Neuronal stem cell (in vitro differentiated cells): ENCODE results near the gene VPS9D1.

Experiments used
- DNase-seq: peaks from one replicate; pipeline ENCODE4 v3.0.0-alpha.2; 2013; ENCODE audit warnings: low spot score
- H2AFZ ChIP-seq: one replicate; pipeline ENCODE4 v1.6.1; 2013; ENCODE audit warnings: mild to moderate bottlenecking, low read length, inconsistent platforms
- H2AK5ac ChIP-seq: 2 replicates; pipeline ENCODE4 v1.6.1; 2013; ENCODE audit warnings: low read depth, mild to moderate bottlenecking, inconsistent platforms, low read length, moderate library complexity, mixed read lengths
- H2BK120ac ChIP-seq: 2 replicates; pipeline ENCODE4 v1.6.1; 2013; ENCODE audit warnings: low read depth, mild to moderate bottlenecking, inconsistent platforms, low read length, moderate library complexity, mixed read lengths
- H2BK12ac ChIP-seq: one replicate; pipeline ENCODE4 v1.6.1; 2013; ENCODE audit warnings: low read length, inconsistent platforms
- H2BK15ac ChIP-seq: 2 replicates; pipeline ENCODE4 v1.6.1; 2013; ENCODE audit warnings: mild to moderate bottlenecking, low read length, inconsistent platforms, mixed read lengths
- H2BK5ac ChIP-seq: one replicate; pipeline ENCODE4 v1.6.1; 2013; ENCODE audit warnings: inconsistent platforms, mild to moderate bottlenecking, low read length, moderate library complexity
- H3K14ac ChIP-seq: one replicate; pipeline ENCODE4 v1.6.1; 2013; ENCODE audit warnings: low read length, inconsistent platforms
- H3K18ac ChIP-seq: 2 replicates; pipeline ENCODE4 v1.6.1; 2013; ENCODE audit warnings: low read length, inconsistent platforms
- H3K23ac ChIP-seq: 2 replicates; pipeline ENCODE4 v1.6.1; 2013; ENCODE audit warnings: low read depth, mild to moderate bottlenecking, mixed read lengths, low read length, inconsistent platforms; ENCODE audit not compliant: poor library complexity
- H3K27ac ChIP-seq: replicated peaks from 3 replicates; pipeline ENCODE4 v1.5.1; 2013; ENCODE audit warnings: low read length, inconsistent platforms
- H3K27me3 ChIP-seq, 3 experiments: 2 replicates each; pipeline ENCODE4 v1.6.1; 2013; ENCODE audit warnings: low read length in 3 of 3, mild to moderate bottlenecking in 2 of 3, inconsistent platforms in 1 of 3, low read depth in 1 of 3, mixed read lengths in 1 of 3, moderate library complexity in 1 of 3; ENCODE audit not compliant: control insufficient read depth in 3 of 3, insufficient read depth in 3 of 3
- H3K36me3 ChIP-seq, 2 donors: replicated peaks in 1 of 2; 2 replicates each; pipeline ENCODE4 v1.6.1; 2013; ENCODE audit warnings: low read length in 2 of 2; ENCODE audit not compliant: control insufficient read depth in 2 of 2, insufficient read depth in 2 of 2
- H3K4ac ChIP-seq: 2 replicates; pipeline ENCODE4 v1.6.1; 2013; ENCODE audit warnings: inconsistent platforms, mild to moderate bottlenecking, low read length, moderate library complexity
- H3K4me1 ChIP-seq, 2 donors: 1 replicate in 1 of 2; 2 replicates in 1 of 2; pipeline ENCODE4 v1.6.1; 2013; ENCODE audit warnings: low read length in 2 of 2, low read depth in 1 of 2; ENCODE audit not compliant: control insufficient read depth in 2 of 2, insufficient read depth in 1 of 2
- H3K4me2 ChIP-seq: one replicate; pipeline ENCODE4 v1.6.1; 2013; ENCODE audit warnings: mild to moderate bottlenecking, low read length, inconsistent platforms; ENCODE audit not compliant: insufficient read depth, poor library complexity, severe bottlenecking
- H3K4me3 ChIP-seq, 2 donors: 2 replicates each; pipeline ENCODE4 v1.5.1; 2013; ENCODE audit warnings: low read length in 2 of 2, mild to moderate bottlenecking in 2 of 2, inconsistent platforms in 1 of 2, moderate library complexity in 1 of 2
- H3K79me1 ChIP-seq: one replicate; pipeline ENCODE4 v1.6.1; 2013; ENCODE audit warnings: low read depth, mild to moderate bottlenecking, inconsistent platforms, low read length, moderate library complexity
- H3K9ac ChIP-seq: one replicate; pipeline ENCODE4 v1.6.1; 2013; ENCODE audit warnings: mild to moderate bottlenecking, low read depth, low read length, inconsistent platforms; ENCODE audit not compliant: poor library complexity
- H3K9me3 ChIP-seq, 2 donors: replicated peaks in 1 of 2; 2 replicates each; pipeline versions ENCODE3 to v1.6.1; 2013; ENCODE audit warnings: low read length in 2 of 2, mild to moderate bottlenecking in 2 of 2, inconsistent platforms in 1 of 2, low read depth in 1 of 2, mixed read lengths in 1 of 2, moderate library complexity in 1 of 2; ENCODE audit not compliant: control insufficient read depth in 2 of 2, insufficient read depth in 1 of 2
- H4K8ac ChIP-seq: one replicate; pipeline ENCODE4 v1.6.1; 2013; ENCODE audit warnings: low read depth, mild to moderate bottlenecking, inconsistent platforms, low read length, moderate library complexity
- H4K91ac ChIP-seq: one replicate; pipeline ENCODE4 v1.6.1; 2013; ENCODE audit warnings: low read length, low read depth, mild to moderate bottlenecking, inconsistent platforms; ENCODE audit not compliant: poor library complexity
- WGBS, 2 donors: extraction: QIAGEN DNeasy Blood & Tissue Kit; methylation state at CpG; one replicate each; pipeline ENCODE4 v1.1.7; 2013; ENCODE audit warnings: missing lambda C conversion rate in 2 of 2, mixed read lengths in 1 of 2; ENCODE audit not compliant: insufficient read length in 2 of 2, insufficient replicate concordance in 1 of 2; ENCODE audit errors: extremely low coverage in 2 of 2; 5-methylcytosine and 5-hydroxymethylcytosine counted together

Gene VPS9D1

DNA sequence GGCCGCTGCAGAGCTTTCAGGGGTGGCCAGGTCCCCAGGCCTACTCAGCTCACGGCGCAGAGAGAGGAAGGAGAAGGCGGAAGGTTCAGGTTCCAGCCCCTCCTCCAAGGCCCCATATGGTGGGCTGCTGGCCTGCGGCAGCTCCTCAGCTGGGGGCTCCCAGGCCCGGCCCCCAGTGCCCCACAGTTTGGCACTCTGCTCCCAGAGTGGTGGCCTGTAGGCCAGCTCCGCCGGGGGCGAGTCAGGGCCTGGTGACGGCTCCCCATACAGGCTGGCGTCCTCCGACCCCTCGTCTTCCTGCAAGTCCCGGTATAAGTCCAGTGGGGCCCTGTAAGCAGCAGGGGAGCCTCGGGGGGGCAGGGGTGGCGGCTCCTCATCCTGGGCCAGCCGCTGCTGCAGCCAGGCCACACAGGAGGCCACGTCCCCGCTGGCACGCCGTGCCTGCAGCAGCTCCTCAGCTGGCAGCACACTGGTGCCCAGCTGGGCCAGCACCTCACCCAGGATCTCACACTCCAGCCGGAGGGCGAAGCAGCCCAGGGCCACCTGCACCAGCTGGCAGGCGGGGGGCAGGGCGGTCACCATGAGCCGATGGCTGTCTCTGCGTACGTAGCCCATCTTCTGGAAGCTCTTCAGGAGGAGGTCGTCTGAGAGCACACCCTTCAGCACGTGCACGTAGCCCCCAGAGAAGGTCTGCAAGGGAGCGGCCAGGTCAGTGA, 22.9 kb downstream of the VPS9D1 start:
- Histone ChIP-seq H3K4me3 (no peak overlapping the region), H3K14ac (no peak overlapping the region)
- no peak for DNase-seq

DNA sequence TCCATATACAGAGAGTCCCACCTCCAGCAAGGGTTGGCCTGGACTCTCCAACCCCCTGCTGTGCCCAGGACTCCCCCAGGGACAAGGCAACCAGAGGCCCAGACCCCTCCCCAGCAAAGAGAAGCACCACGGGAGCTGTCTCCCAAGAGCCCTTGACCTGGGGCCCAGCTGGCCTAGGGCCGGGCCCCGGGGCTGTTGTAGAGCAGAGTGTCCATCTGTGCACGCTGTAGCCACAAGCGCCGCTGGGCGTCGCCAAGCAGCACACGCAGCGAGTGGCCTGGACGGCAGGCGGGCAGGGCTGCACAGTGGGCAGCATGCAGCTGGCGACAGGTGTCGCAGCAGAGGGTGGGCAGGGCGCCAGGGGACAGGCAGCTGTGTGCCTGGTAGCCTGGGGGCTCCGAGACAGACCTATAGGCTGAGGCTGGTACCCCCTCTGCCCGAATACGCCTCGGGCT, 23.5 kb downstream of the VPS9D1 start:
- no peak for DNase-seq
- WGBS, 2 donors, result no CpG with 5 or more reads among the region's 19 CpGs
- H3K14ac ChIP-seq, result no peak overlapping the region

More for the DNA sequence above, 22.9 kb downstream of the VPS9D1 start:
- H2BK120ac ChIP-seq, result no peak overlapping the region
- H3K9me3 ChIP-seq, result no peaks in the 10 kb centered on the region
- peaks cover 27 to 61% of the 10 kb centered on the region in 2 donors for H3K36me3 ChIP-seq
- H3K18ac ChIP-seq, result peak overlapping the region; percentile 28
- no peak overlapping the region for H3K4me2 ChIP-seq
- peak overlapping the region; percentile 60 for H3K9ac ChIP-seq
- no peak overlapping the region for H4K91ac ChIP-seq
- no peak overlapping the region for H2BK12ac ChIP-seq
- H3K23ac ChIP-seq, result peak overlapping the region; percentile 43
- no peak overlapping the region for H2AFZ ChIP-seq
- H2BK15ac ChIP-seq, result no peak overlapping the region
- H2AK5ac ChIP-seq, result peak overlapping the region; percentile 43
- peaks cover 7% of the 10 kb centered on the region for H3K79me1 ChIP-seq
- H2BK5ac ChIP-seq, result no peak overlapping the region
- no peak overlapping the region for H4K8ac ChIP-seq
- no peak overlapping the region for H3K27ac ChIP-seq
- H3K27me3 ChIP-seq, result no peaks in the 10 kb centered on the region
- WGBS, 2 donors, result no CpG with 5 or more reads among the region's 32 CpGs
- no peak overlapping the region for H3K4ac ChIP-seq
- H3K4me1 ChIP-seq, result peaks cover 11 to 15% of the 10 kb centered on the region in 2 donors

DNA sequence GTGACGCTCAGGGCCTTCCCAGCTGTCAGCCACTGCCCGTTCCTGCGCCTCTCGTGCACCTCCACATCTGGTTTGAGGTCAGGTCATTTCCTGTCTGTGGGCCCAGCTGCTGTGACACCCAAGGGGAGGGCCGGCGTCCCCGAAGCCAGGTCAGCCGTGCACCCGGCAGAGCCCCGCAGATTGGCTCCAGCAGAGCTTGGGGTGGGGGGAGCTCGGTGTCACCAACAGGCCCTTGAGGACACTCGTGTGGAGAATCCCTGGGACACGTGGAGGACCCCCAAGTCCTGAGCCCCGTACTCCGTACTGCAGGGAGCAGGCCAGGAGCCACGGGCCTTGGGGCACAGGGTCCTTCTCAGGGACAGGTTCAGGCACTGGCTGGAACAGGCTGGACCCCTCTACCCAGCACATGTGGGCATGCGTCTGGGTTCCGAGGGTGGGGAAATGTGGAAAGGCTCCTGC, 24.0 kb downstream of the VPS9D1 start:
- H3K27ac ChIP-seq, result no peak overlapping the region
- no peak for DNase-seq
- H3K4me2 ChIP-seq, result no peak overlapping the region
- H3K9me3 ChIP-seq, result no peaks in the 10 kb centered on the region
- peaks cover 9 to 13% of the 10 kb centered on the region in 2 donors for H3K4me1 ChIP-seq
- no peak overlapping the region for H3K9ac ChIP-seq
- no peaks in the 10 kb centered on the region for H3K27me3 ChIP-seq
- no peak overlapping the region for H2BK15ac ChIP-seq
- no peak overlapping the region for H4K91ac ChIP-seq
- no peak overlapping the region for H2BK120ac ChIP-seq
- H3K18ac ChIP-seq, result no peak overlapping the region
- H3K4me3 ChIP-seq, result no peak overlapping the region
- H3K14ac ChIP-seq, result no peak overlapping the region
- H2AK5ac ChIP-seq, result no peak overlapping the region
- no CpG with 5 or more reads among the region's 18 CpGs for WGBS, 2 donors
- H3K79me1 ChIP-seq, result peaks cover 7% of the 10 kb centered on the region
- H2BK12ac ChIP-seq, result no peak overlapping the region
- H4K8ac ChIP-seq, result no peak overlapping the region
- H3K23ac ChIP-seq, result peak overlapping the region; percentile 86
- peaks cover 35 to 71% of the 10 kb centered on the region in 2 donors for H3K36me3 ChIP-seq
- no peak overlapping the region for H3K4ac ChIP-seq
- H2AFZ ChIP-seq, result no peak overlapping the region
- H2BK5ac ChIP-seq, result peak overlapping the region; percentile 13

More for the DNA sequence above, 23.5 kb downstream of the VPS9D1 start:
- no peak overlapping the region for H3K27ac ChIP-seq
- H3K9ac ChIP-seq, result no peak overlapping the region
- no peak overlapping the region for H2BK120ac ChIP-seq
- no peak overlapping the region for H4K91ac ChIP-seq
- no peaks in the 10 kb centered on the region for H3K9me3 ChIP-seq
- no peak overlapping the region for H3K4ac ChIP-seq
- H3K23ac ChIP-seq, result peak overlapping the region; percentile 61
- no peak overlapping the region for H3K4me3 ChIP-seq
- no peaks in the 10 kb centered on the region for H3K27me3 ChIP-seq
- H2AK5ac ChIP-seq, result peak overlapping the region; percentile 43
- H2AFZ ChIP-seq, result no peak overlapping the region
- no peak overlapping the region for H2BK15ac ChIP-seq
- peaks cover 7% of the 10 kb centered on the region for H3K79me1 ChIP-seq
- H3K4me1 ChIP-seq, result peaks cover 10 to 15% of the 10 kb centered on the region in 2 donors
- no peak overlapping the region for H3K18ac ChIP-seq
- peak overlapping the region; percentile 7 for H2BK5ac ChIP-seq
- H4K8ac ChIP-seq, result no peak overlapping the region
- no peak overlapping the region for H3K4me2 ChIP-seq
- peaks cover 31 to 66% of the 10 kb centered on the region in 2 donors for H3K36me3 ChIP-seq
- H2BK12ac ChIP-seq, result no peak overlapping the region

DNA sequence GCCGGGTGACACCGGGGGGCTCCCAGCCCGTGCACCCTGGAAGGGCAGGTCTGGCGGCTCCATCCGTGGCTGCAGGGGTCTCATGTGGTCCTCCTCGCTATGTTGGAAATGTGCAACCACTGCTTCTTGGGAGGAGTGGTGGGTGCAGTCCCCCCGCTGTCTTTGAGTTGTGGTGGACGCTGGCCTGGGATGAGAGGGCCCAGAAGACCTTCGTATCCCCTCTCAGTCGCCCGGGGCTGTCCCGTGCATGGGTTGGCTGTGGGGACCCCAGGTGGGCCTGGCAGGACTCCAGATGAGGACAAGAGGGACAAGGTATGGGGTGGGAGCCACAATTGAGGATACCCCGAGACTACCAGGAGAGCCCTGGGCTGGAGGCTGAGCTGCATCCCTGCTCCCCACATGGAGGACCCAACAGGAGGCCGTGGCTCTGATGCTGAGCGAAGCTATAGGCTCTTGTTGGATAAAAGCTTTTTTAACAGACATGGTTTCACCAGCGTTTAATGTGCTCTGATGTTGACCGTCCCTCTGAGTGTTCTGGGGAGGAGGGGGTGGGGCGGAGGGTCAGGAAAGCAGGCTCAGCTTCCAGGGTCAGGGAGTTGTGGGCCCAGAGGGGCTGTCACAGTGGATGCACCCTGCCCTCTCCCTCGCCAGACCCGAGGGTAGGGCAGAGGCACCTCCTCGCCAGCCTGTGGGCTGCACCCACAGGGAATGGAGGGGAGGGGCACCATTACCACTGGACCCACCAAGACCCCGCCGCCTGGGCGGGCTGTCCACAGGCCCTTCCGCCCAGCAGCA, 24.6 kb downstream of the VPS9D1 start:
- H3K4me3 ChIP-seq, result peak overlapping the region in 1 of 2 donors; percentile 10
- H2BK5ac ChIP-seq, result peak overlapping the region; percentile 13
- no peak overlapping the region for H3K4me2 ChIP-seq
- H2BK15ac ChIP-seq, result no peak overlapping the region
- H3K4me1 ChIP-seq, result peaks cover 9 to 13% of the 10 kb centered on the region in 2 donors
- H3K9ac ChIP-seq, result no peak overlapping the region
- H3K27ac ChIP-seq, result no peak overlapping the region
- no peak overlapping the region for H4K91ac ChIP-seq
- no peak overlapping the region for H2AK5ac ChIP-seq
- H2BK12ac ChIP-seq, result no peak overlapping the region
- H2BK120ac ChIP-seq, result no peak overlapping the region
- no peak overlapping the region for H4K8ac ChIP-seq
- no peaks in the 10 kb centered on the region for H3K27me3 ChIP-seq
- H3K9me3 ChIP-seq, result no peaks in the 10 kb centered on the region
- WGBS, 2 donors, result no CpG with 5 or more reads among the region's 25 CpGs
- peaks cover 41 to 77% of the 10 kb centered on the region in 2 donors for H3K36me3 ChIP-seq
- peak overlapping the region; percentile 86 for H3K23ac ChIP-seq
- no peak for DNase-seq
- H3K4ac ChIP-seq, result no peak overlapping the region
- no peak overlapping the region for H3K14ac ChIP-seq
- H2AFZ ChIP-seq, result no peak overlapping the region
- H3K79me1 ChIP-seq, result peaks cover 6% of the 10 kb centered on the region
- H3K18ac ChIP-seq, result peak overlapping the region; percentile 57
